ENCODE data around the gene PREX1.

Gene PREX1

GRCh38 chr20:48819089-48819488 is 8.7 kb downstream of the PREX1 start:
- Histone ChIP-seq H3K27me3 (ENCODE audit: insufficient read depth, low read depth) (peaks cover 1% of the 10 kb centered on the region; the same call in 1 of the 2 replicates), H3K9ac (no peak overlapping the region)

GRCh38 chr20:48818481-48818987 is 9.3 kb downstream of the PREX1 start:
- H3K4me1 ChIP-seq (ENCODE audit: low read depth, poor library complexity, severe bottlenecking): peaks cover 9% of the 10 kb centered on the region
- H3K27ac ChIP-seq: no peak overlapping the region
- H3K4me3 ChIP-seq (IDR thresholded peaks at IDR 0.05; ENCODE audit: insufficient read depth, low read depth, low read length): no peak overlapping the region
- no peak for TF ChIP-seq CTCF (conservative IDR thresholded peaks at IDR 0.05; ENCODE audit: low read depth, low read length)
- H3K36me3 ChIP-seq (ENCODE audit: insufficient read depth): no peaks in the 10 kb centered on the region
- no peak overlapping the region for H3K4me2 ChIP-seq
- H2AFZ ChIP-seq (ENCODE audit: low read depth): no peak overlapping the region
- H3K27me3 ChIP-seq (ENCODE audit: insufficient read depth, low read depth): no peaks in the 10 kb centered on the region
- no peaks in the 10 kb centered on the region for H4K20me1 ChIP-seq (ENCODE audit: insufficient read depth)
- no peak overlapping the region for H3K9ac ChIP-seq
- H3K79me2 ChIP-seq (ENCODE audit: insufficient read depth, low read depth): no peaks in the 10 kb centered on the region

More at GRCh38 chr20:48819089-48819488, 8.7 kb downstream of the PREX1 start:
- Histone ChIP-seq H3K4me3 (IDR thresholded peaks at IDR 0.05; ENCODE audit: insufficient read depth, low read depth, low read length) (no peak overlapping the region), H3K36me3 (ENCODE audit: insufficient read depth) (no peaks in the 10 kb centered on the region), H4K20me1 (ENCODE audit: insufficient read depth) (no peaks in the 10 kb centered on the region), H3K79me2 (ENCODE audit: insufficient read depth, low read depth) (no peaks in the 10 kb centered on the region), H3K4me1 (ENCODE audit: low read depth, poor library complexity, severe bottlenecking) (peaks cover 9% of the 10 kb centered on the region), H3K4me2 (no peak overlapping the region), H3K27ac (no peak overlapping the region), H2AFZ (ENCODE audit: low read depth) (no peak overlapping the region)
- TF ChIP-seq CTCF (conservative IDR thresholded peaks at IDR 0.05; ENCODE audit: low read depth, low read length): no peak

DNA sequence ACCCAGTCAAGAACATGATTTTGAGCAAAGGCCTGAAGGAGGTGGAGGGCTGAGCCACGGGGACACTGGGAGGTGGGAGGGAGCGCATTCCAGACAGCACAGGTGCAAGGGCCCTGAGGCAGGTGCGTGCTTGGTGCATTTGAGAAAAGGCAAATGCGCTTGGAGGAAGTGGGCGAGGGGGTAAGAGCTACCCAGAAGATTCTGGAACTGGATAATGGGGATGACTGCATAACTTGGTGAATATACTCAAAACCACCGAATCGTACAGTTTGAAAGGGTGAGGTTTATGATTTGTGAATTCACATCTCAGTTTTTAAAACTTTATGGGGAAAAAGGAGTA is 9.8 kb downstream of the PREX1 start:
- Histone ChIP-seq H2AFZ (ENCODE audit: low read depth) (no peak overlapping the region), H3K36me3 (ENCODE audit: insufficient read depth) (no peaks in the 10 kb centered on the region), H3K4me3 (IDR thresholded peaks at IDR 0.05; ENCODE audit: insufficient read depth, low read depth, low read length) (no peak overlapping the region), H3K4me1 (ENCODE audit: low read depth, poor library complexity, severe bottlenecking) (peaks cover 6% of the 10 kb centered on the region), H3K4me2 (no peak overlapping the region), H3K27ac (no peak overlapping the region), H3K27me3 (ENCODE audit: insufficient read depth, low read depth) (no peaks in the 10 kb centered on the region), H3K9ac (no peak overlapping the region), H3K79me2 (ENCODE audit: insufficient read depth, low read depth) (no peaks in the 10 kb centered on the region), H4K20me1 (ENCODE audit: insufficient read depth) (no peaks in the 10 kb centered on the region)
- TF ChIP-seq CTCF (conservative IDR thresholded peaks at IDR 0.05; ENCODE audit: low read depth, low read length): no peak

- no peaks in the 10 kb centered on the region for H4K20me1 ChIP-seq (ENCODE audit: insufficient read depth)
These were observed 10.3 kb downstream of the PREX1 start for GRCh38 chr20:48817367-48818030.

More at GRCh38 chr20:48817367-48818030, 10.3 kb downstream of the PREX1 start:
- no peak overlapping the region for H3K4me2 ChIP-seq
- H3K27me3 ChIP-seq (ENCODE audit: insufficient read depth, low read depth): no peaks in the 10 kb centered on the region
- no peak overlapping the region for H3K4me3 ChIP-seq (IDR thresholded peaks at IDR 0.05; ENCODE audit: insufficient read depth, low read depth, low read length)
- no peak overlapping the region for H3K9ac ChIP-seq
- peaks cover 1% of the 10 kb centered on the region for H3K4me1 ChIP-seq (ENCODE audit: low read depth, poor library complexity, severe bottlenecking)
- no peaks in the 10 kb centered on the region for H3K79me2 ChIP-seq (ENCODE audit: insufficient read depth, low read depth)
- H3K36me3 ChIP-seq (ENCODE audit: insufficient read depth): no peaks in the 10 kb centered on the region
- H3K27ac ChIP-seq: no peak overlapping the region
- no peak overlapping the region for H2AFZ ChIP-seq (ENCODE audit: low read depth)
- no peak for TF ChIP-seq CTCF (conservative IDR thresholded peaks at IDR 0.05; ENCODE audit: low read depth, low read length)
